HG02840 (cell line): ENCODE data around the gene AHRR.
"Not testable (repeated sequence)": the region's sequence is repeated elsewhere in the genome, so short reads cannot be mapped to it uniquely, and the experiment has no call there.

Experiments
- ATAC-seq: cut with Tn5 transposase; IDR thresholded peaks from one replicate; pipeline ENCODE4 v1.9.1; 2021; ENCODE audit warnings: mild to moderate bottlenecking, moderate library complexity, moderate number of reproducible peaks; ENCODE audit not compliant: unreplicated experiment, low FRiP score

The AHRR gene

GRCh38 chr5:321230-321725 lies at the start of gene AHRR:
AHRR (plus strand) TSS chr5:321714; CDS start chr5:343903, 22,189 bp downstream.
- ATAC-seq: peak; percentile 42

DNA sequence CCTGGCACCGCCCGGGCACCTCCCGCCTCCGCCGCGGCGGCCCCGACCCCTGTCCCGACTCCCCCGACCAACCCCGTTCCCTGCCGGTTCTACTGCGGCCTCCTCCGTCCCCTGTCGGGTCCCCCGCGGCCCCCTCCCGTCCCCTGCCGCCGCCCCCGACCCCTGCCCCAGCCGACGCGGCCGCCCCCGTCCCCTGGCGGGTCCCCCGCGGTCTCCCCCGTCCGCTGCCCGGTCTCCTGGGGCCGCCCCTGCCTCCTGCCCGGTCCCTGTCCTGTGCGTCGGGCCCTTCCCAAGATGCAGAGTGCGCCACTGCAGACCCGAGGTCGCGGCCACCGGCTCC lies 49.7 kb upstream of the AHRR start:
- not testable (repeated sequence) for ATAC-seq

DNA sequence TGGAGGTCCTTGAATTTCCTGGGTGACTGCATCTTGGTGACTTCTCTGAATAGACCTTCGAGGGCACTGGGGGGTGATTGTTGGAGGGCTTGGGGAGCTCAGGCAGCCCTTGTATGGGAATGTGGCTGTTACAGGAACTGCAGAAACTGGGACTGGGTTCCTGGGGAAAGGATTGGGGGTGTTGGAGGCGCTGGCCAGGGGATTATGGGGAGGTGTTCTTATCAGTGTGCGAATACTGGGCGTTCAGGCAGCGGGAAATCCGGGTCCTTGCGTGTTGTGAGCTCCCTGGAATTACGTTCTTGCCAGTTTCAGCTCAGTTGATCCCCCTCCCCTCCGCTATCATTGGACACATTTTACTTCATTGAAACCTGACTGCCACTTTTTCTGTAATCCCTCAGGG lies 48.4 kb upstream of the AHRR start:
- ATAC-seq: not testable (repeated sequence)

- ATAC-seq: not testable (repeated sequence)
Measured at GRCh38 chr5:273491-273890, 48.0 kb upstream of the AHRR start.

DNA sequence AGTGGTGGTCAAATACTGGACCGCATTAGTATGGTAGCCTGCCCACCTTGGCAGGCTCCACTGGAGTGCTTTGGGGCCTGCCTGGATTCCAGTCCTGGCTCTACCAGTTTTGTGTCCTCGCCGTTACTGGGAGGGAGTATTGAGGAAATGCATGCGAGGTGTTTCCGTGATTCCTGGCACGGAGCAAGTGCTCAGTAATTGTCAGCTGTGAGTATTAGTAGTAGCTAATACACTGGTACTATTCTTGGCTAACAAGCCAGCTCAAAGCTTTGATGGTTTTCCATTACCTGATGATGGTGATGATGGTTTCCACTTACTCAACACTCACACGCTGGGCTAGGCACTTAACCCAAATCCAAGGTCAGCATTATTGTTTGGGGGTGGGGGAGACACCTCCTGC lies 47.2 kb upstream of the AHRR start:
- not testable (repeated sequence) for ATAC-seq

GRCh38 chr5:278646-279045 lies 42.9 kb upstream of the AHRR start:
- no peak for ATAC-seq

- ATAC-seq: not testable (repeated sequence)
Measured at GRCh38 chr5:279051-279665, 42.4 kb upstream of the AHRR start.

GRCh38 chr5:285991-286557 lies 35.4 kb upstream of the AHRR start:
- ATAC-seq: no peak

- ATAC-seq: not testable (repeated sequence)
Measured at GRCh38 chr5:290200-290599, 31.3 kb upstream of the AHRR start.

DNA sequence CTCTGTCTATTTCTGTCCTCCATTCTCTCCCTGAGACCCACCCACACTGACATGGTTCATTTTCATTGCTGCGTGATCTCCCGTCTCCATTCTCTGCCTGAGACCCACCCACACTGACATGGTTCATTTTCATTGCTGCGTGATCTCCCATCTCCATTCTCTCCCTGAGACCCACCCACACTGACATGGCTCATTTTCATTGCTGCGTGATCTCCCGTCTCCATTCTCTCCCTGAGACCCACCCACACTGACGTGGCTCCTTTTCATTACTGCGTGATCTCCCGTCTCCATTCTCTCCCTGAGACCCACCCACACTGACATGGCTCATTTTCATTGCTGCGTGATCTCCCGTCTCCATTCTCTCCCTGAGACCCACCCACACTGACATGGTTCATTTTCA lies 30.2 kb upstream of the AHRR start:
- not testable (repeated sequence) for ATAC-seq

GRCh38 chr5:294788-295187 lies 26.7 kb upstream of the AHRR start:
- not testable (repeated sequence) for ATAC-seq

GRCh38 chr5:296207-296606 lies 25.3 kb upstream of the AHRR start:
- ATAC-seq: not testable (repeated sequence)

- ATAC-seq: not testable (repeated sequence)
Measured at GRCh38 chr5:296954-297353, 24.6 kb upstream of the AHRR start.

GRCh38 chr5:297448-297847 lies 24.1 kb upstream of the AHRR start:
- not testable (repeated sequence) for ATAC-seq

DNA sequence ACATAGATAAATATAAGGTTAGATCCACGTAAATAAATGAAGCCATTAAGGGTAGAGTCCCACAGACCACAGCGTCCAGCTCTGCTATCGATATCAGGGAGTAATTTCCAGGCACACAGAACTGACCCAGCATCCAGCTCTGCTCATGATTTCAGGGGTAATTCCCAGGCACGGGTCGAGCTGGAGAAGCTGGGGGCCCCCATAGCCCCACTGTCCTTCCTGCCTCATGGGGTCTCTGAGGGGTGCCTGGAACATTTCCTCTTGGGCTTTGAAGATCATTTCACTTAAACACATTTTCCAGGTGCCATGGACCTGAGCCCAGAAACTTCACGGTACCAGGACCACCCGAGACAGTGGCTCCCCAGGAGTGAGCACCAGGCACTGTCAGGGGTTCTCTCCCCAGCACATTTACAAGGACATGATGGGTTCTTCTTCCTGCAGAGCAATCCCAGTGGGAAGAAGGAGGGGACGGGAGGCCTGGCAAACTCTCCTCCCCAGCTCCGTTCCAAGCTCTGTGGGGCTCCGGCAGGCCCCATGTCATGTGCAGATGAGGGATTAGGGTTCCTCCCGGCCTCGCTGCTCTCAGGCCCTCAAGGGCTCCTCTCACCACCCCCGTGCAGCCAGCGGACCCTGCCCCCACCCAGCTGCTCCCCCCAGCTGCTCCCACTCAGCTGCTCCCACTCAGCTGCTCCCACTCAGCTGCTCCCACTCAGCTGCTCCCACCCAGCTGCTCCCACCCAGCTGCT lies 23.4 kb upstream of the AHRR start:
- ATAC-seq: not testable (repeated sequence)

DNA sequence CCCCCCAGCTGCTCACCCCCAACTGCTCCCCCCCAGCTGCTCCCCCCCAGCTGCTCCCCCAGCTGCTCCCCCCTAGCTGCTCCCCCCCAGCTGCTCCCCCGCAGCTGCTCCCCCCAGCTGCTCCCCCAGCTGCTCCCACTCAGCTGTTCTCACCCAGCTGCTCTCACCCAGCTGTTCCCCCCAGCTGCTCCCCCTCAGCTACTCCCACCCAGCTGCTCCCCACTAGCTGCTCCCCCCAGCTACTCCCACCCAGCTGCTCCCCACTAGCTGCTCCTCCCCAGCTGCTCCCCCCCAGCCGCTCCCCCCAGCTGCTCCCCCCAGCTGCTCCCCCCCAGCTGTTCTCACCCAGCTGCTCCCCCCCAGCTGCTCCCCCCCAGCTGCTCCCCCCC lies 22.8 kb upstream of the AHRR start:
- no peak for ATAC-seq

GRCh38 chr5:299921-300320 lies 21.6 kb upstream of the AHRR start:
- ATAC-seq: not testable (repeated sequence)

DNA sequence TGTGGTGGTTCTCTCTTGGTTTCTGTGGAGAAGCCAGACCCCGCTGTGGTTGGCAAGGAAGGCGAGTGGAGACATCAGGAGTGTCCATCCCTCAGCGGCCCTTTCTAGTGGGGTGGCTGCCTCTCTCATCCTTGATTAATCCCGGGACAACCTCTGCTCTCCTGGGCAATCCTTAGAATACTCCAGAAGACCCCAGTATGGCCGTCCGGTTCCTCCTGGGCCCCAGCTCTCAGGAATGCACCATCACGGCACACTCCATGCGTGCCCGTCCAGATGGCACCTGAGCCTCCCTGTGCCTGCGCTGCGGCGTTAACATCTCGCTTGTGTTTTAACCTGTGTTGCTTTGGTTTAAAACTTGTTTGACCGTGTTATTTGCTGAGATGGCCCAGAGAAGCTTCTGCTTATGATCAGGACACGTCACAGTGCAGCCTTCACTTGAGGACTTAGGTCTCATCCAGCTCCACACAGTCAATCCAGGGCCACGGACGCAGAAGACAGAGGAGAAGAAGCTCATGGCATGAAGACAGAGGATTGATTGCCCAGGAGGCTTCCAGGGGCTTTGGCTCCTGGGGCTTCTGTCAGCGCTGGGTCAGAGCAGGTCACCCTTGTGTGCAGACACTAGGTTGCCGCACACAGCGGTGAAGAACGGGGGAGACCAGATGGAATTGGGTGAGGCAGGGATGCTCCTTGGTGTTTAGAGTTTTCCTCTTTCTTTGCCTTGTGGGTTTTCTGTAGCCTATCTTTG lies 20.7 kb upstream of the AHRR start:
- not testable (repeated sequence) for ATAC-seq

GRCh38 chr5:302416-302815 lies 19.1 kb upstream of the AHRR start:
- ATAC-seq: not testable (repeated sequence)

- no peak for ATAC-seq
Measured at GRCh38 chr5:302966-303365, 18.5 kb upstream of the AHRR start.

DNA sequence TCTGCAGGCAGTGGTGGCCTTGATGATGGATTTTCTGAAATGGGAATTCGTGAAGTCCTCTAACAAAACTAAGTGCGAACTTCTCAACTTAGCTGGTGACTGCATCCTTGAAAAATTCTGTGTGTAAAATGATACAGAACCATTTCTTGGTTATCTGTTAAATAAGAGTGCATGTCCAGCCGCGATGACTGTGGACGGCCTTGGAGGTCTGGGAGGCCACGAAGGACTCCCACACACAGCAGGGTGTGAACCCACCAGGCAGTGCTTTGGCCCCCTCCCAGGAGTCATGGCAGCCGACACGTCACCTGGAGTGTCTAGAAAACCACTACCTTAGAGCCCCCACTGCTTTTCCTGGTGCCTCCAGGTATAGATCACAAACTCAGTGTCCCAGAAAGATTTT lies 17.8 kb upstream of the AHRR start:
- not testable (repeated sequence) for ATAC-seq
